HepG2 (cell line): Measurements from ENCODE around the gene MYLK3. TPM values are rescaled to one million over a fixed set of nuclear protein-coding genes. Genes with fewer than 3 reads are reported as not detected.

Source experiments
- JDP2 ChIP-seq: sonication (generic); formaldehyde crosslinking; IDR thresholded peaks from 2 replicates; pipeline ENCODE4 v1.8.1; 2022; ENCODE audit warnings: missing genetic modification reagents, borderline replicate concordance
- KAT2B ChIP-seq: fragments of 150-350 bp; IDR thresholded peaks from 2 replicates; pipeline ENCODE4 v1.6.1; 2014; ENCODE audit warnings: low read depth, low read length, borderline replicate concordance
- MAFK ChIP-seq, 2 experiments: IDR thresholded peaks in 1 of 2; conservative IDR thresholded peaks in 1 of 2; 2 replicates each; pipeline ENCODE4 v1.6.1; 2011; ENCODE audit warnings: improper control_type of control experiment in 2 of 2, low read length in 2 of 2
- MXI1 ChIP-seq: IDR thresholded peaks from 3 replicates; pipeline ENCODE4 v1.6.1; 2012; ENCODE audit warnings: low read depth, low read length, inconsistent platforms, borderline replicate concordance
- PITX1 ChIP-seq: sonication (generic); formaldehyde crosslinking; IDR thresholded peaks from 2 replicates; pipeline ENCODE4 v1.5.1; 2020; ENCODE audit warnings: mild to moderate bottlenecking, missing genetic modification reagents
- SRF ChIP-seq: IDR thresholded peaks from 2 replicates; pipeline ENCODE4 v1.6.1; 2011; ENCODE audit warnings: mild to moderate bottlenecking, low read depth, low read length, moderate library complexity
- THAP11 ChIP-seq: IDR thresholded peaks from 2 replicates; pipeline ENCODE4 v1.6.1; 2016; ENCODE audit warnings: missing biosample characterization, missing genetic modification reagents
- YEATS2 ChIP-seq: sonication (generic); formaldehyde crosslinking; IDR thresholded peaks from 2 replicates; pipeline ENCODE4 v1.4.0; 2020; ENCODE audit warnings: missing genetic modification reagents, borderline replicate concordance
- ZFY ChIP-seq: sonication (generic); formaldehyde crosslinking; IDR thresholded peaks from 2 replicates; pipeline ENCODE4 v1.4.0; 2020; ENCODE audit warnings: missing genetic modification reagents
- ZNF121 ChIP-seq: sonication (generic); formaldehyde crosslinking; IDR thresholded peaks from 2 replicates; pipeline ENCODE4 v1.5.0; 2020; ENCODE audit warnings: mild to moderate bottlenecking, missing genetic modification reagents
- ZNF563 ChIP-seq: sonication (generic); formaldehyde crosslinking; IDR thresholded peaks from 2 replicates; pipeline ENCODE4 v1.8.0; 2022; ENCODE audit warnings: mild to moderate bottlenecking, moderate library complexity, missing genetic modification reagents
- polyA plus RNA-seq, 8 experiments: library from polyadenylated mRNA; depleted of rRNA in 3 of 8; stranded (reverse) in 7 of 8; unstranded in 1 of 8; fragments of >200 nt; fragmentation: Illumina TruSeq in 4 of 8; extraction: Trizol in 4 of 8; gene quantifications; 2 replicates each; pipeline versions ENCODE4 v1.2.1 to v1.2.3, GENCODE V29; 2011 to 2016; ENCODE audit warnings: low read depth in 4 of 8, missing spikeins in 1 of 8, mixed read lengths in 1 of 8; ENCODE audit not compliant: insufficient read depth in 1 of 8
- total RNA-seq, 5 experiments: library from RNA; depleted of rRNA; stranded (reverse); fragments of >200 nt; fragmentation: Illumina TruSeq; extraction: Trizol; gene quantifications; 2 replicates each; pipeline ENCODE4 v1.2.3, GENCODE V29; 2016; ENCODE audit warnings: low read depth in 1 of 5
- TF ChIP-seq, protein P1 (sequence below): sonication (generic); formaldehyde crosslinking; IDR thresholded peaks from 2 replicates; pipeline ENCODE4 v1.8.0; 2023; ENCODE audit warnings: mild to moderate bottlenecking, missing genetic modification reagents
- TF ChIP-seq, protein P2 (sequence below): sonication (generic); formaldehyde crosslinking; IDR thresholded peaks from 2 replicates; pipeline ENCODE4 v1.8.0; 2022; ENCODE audit warnings: mild to moderate bottlenecking, missing genetic modification reagents, moderate library complexity
- TF ChIP-seq, protein P3 (sequence below): sonication (generic); formaldehyde crosslinking; IDR thresholded peaks from 2 replicates; pipeline ENCODE4 v1.5.0; 2020; ENCODE audit warnings: missing genetic modification reagents
- TF ChIP-seq, protein P4 (sequence below): sonication (generic); formaldehyde crosslinking; IDR thresholded peaks from 2 replicates; pipeline ENCODE4 v1.4.0; 2020; ENCODE audit warnings: missing genetic modification reagents
- TF ChIP-seq, protein P5 (sequence below): sonication (generic); formaldehyde crosslinking; IDR thresholded peaks from 2 replicates; pipeline ENCODE4 v1.9.0; 2022; ENCODE audit warnings: low read depth, missing genetic modification reagents
- TF ChIP-seq, protein P6 (sequence below): sonication (generic); formaldehyde crosslinking; IDR thresholded peaks from 2 replicates; pipeline ENCODE4 v1.4.0; 2020; ENCODE audit warnings: mild to moderate bottlenecking, missing genetic modification reagents

The MYLK3 gene
- total and polyA plus RNA-seq, 2 of the 13 experiments (the other 11 are each of a cell fraction or from before 2014, with no cell fraction given), result 0.04 to 0.18 TPM

DNA sequence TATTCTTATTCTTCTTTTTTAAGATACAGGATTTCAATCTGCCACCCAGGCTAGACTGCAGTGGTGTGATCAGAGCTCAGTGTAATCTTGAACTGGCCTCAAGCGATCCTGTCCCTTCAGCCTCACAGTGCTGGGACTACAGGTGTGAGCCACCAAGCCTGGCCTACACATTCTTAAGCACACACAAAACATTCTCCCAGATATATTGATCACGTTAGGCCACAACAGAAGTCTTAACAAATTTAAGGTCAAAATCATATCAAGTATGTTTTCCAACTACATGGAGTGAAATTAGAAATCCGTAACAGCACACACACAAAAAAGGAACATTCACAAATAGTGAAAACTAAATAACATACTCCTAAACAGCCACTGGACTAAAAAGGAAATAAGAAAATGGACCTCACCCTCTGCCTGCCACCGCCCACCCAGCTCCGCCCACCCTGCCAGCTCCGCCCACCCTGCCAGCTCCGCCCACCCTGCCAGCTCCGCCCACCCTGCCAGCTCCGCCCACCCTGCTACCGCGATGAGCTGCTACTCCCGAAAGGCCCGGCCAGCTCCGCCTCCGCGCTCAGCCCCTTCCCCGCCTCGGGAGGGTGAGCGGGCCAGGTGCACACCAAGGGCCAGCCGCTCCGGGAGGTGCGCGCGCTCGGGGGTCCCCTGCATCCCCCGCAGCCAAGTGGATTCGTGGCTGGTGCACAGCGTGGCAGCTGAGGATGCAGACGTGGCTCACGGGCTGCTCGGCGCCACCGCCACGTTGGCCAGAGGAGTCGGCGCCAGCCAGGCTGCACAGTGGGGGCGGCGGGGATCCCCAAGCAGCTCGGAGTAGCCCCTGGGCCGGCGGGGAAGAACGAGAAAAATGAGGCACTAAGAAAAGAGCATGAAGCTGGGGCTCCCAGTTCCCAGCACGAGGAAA, 41.6 kb upstream of the MYLK3 start (continued):
- TF ChIP-seq, protein P1, sequence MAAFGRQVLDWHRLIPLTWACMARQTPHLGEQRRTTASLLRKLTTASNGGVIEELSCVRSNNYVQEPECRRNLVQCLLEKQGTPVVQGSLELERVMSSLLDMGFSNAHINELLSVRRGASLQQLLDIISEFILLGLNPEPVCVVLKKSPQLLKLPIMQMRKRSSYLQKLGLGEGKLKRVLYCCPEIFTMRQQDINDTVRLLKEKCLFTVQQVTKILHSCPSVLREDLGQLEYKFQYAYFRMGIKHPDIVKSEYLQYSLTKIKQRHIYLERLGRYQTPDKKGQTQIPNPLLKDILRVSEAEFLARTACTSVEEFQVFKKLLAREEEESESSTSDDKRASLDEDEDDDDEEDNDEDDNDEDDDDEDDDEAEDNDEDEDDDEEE (CRISPR knock-in tag), result 0 out of 2 replicates have a peak, but pooled peaks have one; percentile 65
- peak; percentile 79 for TF ChIP-seq ZNF563 (CRISPR knock-in tag)
- no peak for TF ChIP-seq KAT2B
- peak; percentile 89 for TF ChIP-seq ZFY (CRISPR knock-in tag)
- TF ChIP-seq JDP2, result no peak; the same call in 1 of the 2 replicates
- peak; percentile 49; the same call in 1 of the 3 replicates for TF ChIP-seq MXI1
- TF ChIP-seq, protein P2, sequence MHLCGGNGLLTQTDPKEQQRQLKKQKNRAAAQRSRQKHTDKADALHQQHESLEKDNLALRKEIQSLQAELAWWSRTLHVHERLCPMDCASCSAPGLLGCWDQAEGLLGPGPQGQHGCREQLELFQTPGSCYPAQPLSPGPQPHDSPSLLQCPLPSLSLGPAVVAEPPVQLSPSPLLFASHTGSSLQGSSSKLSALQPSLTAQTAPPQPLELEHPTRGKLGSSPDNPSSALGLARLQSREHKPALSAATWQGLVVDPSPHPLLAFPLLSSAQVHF (CRISPR knock-in tag), result 0 out of 2 replicates have a peak, but pooled peaks have one; percentile 53
- peak; percentile 79; the same call in 1 of the 2 replicates for TF ChIP-seq ZNF121
- peak; percentile 75 for TF ChIP-seq YEATS2
- TF ChIP-seq, protein P3, sequence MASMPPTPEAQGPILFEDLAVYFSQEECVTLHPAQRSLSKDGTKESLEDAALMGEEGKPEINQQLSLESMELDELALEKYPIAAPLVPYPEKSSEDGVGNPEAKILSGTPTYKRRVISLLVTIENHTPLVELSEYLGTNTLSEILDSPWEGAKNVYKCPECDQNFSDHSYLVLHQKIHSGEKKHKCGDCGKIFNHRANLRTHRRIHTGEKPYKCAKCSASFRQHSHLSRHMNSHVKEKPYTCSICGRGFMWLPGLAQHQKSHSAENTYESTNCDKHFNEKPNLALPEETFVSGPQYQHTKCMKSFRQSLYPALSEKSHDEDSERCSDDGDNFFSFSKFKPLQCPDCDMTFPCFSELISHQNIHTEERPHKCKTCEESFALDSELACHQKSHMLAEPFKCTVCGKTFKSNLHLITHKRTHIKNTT (CRISPR knock-in tag), result no peak
- TF ChIP-seq MAFK (conservative IDR thresholded peaks at IDR 0.05 in 1 of 2, IDR thresholded peaks at IDR 0.05 in 1 of 2; ENCODE audit: low read length in 2 of 2), result no peak
- TF ChIP-seq, protein P4, sequence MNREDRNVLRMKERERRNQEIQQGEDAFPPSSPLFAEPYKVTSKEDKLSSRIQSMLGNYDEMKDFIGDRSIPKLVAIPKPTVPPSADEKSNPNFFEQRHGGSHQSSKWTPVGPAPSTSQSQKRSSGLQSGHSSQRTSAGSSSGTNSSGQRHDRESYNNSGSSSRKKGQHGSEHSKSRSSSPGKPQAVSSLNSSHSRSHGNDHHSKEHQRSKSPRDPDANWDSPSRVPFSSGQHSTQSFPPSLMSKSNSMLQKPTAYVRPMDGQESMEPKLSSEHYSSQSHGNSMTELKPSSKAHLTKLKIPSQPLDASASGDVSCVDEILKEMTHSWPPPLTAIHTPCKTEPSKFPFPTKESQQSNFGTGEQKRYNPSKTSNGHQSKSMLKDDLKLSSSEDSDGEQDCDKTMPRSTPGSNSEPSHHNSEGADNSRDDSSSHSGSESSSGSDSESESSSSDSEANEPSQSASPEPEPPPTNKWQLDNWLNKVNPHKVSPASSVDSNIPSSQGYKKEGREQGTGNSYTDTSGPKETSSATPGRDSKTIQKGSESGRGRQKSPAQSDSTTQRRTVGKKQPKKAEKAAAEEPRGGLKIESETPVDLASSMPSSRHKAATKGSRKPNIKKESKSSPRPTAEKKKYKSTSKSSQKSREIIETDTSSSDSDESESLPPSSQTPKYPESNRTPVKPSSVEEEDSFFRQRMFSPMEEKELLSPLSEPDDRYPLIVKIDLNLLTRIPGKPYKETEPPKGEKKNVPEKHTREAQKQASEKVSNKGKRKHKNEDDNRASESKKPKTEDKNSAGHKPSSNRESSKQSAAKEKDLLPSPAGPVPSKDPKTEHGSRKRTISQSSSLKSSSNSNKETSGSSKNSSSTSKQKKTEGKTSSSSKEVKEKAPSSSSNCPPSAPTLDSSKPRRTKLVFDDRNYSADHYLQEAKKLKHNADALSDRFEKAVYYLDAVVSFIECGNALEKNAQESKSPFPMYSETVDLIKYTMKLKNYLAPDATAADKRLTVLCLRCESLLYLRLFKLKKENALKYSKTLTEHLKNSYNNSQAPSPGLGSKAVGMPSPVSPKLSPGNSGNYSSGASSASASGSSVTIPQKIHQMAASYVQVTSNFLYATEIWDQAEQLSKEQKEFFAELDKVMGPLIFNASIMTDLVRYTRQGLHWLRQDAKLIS (CRISPR knock-in tag), result no peak
- peak; percentile 78 for TF ChIP-seq PITX1 (CRISPR knock-in tag)
- TF ChIP-seq, protein P5, sequence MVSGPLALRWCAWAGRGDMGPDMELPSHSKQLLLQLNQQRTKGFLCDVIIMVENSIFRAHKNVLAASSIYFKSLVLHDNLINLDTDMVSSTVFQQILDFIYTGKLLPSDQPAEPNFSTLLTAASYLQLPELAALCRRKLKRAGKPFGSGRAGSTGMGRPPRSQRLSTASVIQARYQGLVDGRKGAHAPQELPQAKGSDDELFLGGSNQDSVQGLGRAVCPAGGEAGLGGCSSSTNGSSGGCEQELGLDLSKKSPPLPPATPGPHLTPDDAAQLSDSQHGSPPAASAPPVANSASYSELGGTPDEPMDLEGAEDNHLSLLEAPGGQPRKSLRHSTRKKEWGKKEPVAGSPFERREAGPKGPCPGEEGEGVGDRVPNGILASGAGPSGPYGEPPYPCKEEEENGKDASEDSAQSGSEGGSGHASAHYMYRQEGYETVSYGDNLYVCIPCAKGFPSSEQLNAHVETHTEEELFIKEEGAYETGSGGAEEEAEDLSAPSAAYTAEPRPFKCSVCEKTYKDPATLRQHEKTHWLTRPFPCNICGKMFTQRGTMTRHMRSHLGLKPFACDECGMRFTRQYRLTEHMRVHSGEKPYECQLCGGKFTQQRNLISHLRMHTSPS, result peak; percentile 43; the same call in 1 of the 2 replicates
- peak; percentile 46; the same call in 1 of the 2 replicates for TF ChIP-seq THAP11 (CRISPR knock-in tag)
- TF ChIP-seq, protein P6, sequence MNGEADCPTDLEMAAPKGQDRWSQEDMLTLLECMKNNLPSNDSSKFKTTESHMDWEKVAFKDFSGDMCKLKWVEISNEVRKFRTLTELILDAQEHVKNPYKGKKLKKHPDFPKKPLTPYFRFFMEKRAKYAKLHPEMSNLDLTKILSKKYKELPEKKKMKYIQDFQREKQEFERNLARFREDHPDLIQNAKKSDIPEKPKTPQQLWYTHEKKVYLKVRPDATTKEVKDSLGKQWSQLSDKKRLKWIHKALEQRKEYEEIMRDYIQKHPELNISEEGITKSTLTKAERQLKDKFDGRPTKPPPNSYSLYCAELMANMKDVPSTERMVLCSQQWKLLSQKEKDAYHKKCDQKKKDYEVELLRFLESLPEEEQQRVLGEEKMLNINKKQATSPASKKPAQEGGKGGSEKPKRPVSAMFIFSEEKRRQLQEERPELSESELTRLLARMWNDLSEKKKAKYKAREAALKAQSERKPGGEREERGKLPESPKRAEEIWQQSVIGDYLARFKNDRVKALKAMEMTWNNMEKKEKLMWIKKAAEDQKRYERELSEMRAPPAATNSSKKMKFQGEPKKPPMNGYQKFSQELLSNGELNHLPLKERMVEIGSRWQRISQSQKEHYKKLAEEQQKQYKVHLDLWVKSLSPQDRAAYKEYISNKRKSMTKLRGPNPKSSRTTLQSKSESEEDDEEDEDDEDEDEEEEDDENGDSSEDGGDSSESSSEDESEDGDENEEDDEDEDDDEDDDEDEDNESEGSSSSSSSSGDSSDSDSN (CRISPR knock-in tag), result peak; percentile 92
- TF ChIP-seq SRF, result no peak
